ENCODE data around the gene ENPP1.

DNA sequence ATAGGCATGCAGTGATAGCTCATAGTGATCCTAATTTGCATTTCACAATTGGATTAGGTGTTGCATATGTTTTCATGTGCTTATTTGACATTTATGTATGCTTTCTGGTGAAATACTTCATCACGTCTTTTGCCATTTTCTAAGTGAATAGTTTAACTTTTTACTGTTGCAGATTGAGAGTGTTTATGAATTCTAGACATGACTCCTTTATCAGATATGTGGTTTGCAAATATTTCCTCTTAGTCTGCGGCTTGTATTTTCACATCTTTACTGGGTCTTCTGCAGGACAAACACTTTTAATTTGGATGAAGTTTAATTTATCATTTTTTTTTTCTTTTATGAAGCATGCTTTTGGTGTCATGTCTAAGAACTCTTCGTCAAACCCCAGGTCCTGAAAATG, 104.1 kb downstream of the ENPP1 start:
- TF ChIP-seq EP300 (IDR thresholded peaks at IDR 0.05; ENCODE audit: low read length) (no peak), ZNF311 (CRISPR knock-in tag; IDR thresholded peaks at IDR 0.05) (no peak), GABPB1 (CRISPR knock-in tag; IDR thresholded peaks at IDR 0.05) (no peak)

All from K562 (cell line).